HTERT RPE-1 (cell line): ENCODE measurements around the gene DPP10.

Experiments used
- in situ Hi-C: fragments of 300-500 bp; cut with MboI; formaldehyde crosslinking; loops from 4 replicates; pipeline ENCODE4 v1.14.3; 2020; ENCODE audit warnings: low sequenced_read_pairs

The DPP10 gene

GRCh38 chr2:115115135-115115534 lies 672.7 kb downstream of the DPP10 start:
- in situ Hi-C loops, result no loop called here

- in situ Hi-C loops, result no loop called here
Measured at GRCh38 chr2:115118306-115118705, 675.9 kb downstream of the DPP10 start.

- in situ Hi-C loops, result no loop called here
Measured at GRCh38 chr2:115119086-115119485, 676.6 kb downstream of the DPP10 start.

GRCh38 chr2:115122701-115123100 lies 680.3 kb downstream of the DPP10 start:
- in situ Hi-C loops, result no loop called here

GRCh38 chr2:115124817-115125216 lies 682.4 kb downstream of the DPP10 start:
- in situ Hi-C loops, result no loop called here

GRCh38 chr2:115129536-115129935 lies 687.1 kb downstream of the DPP10 start:
- in situ Hi-C loops, result no loop called here

- in situ Hi-C loops, result no loop called here
Measured at GRCh38 chr2:115160531-115161080, 718.2 kb downstream of the DPP10 start.

GRCh38 chr2:115161081-115161770 lies 718.8 kb downstream of the DPP10 start:
- in situ Hi-C loops, result no loop called here

- in situ Hi-C loops, result no loop called here
Measured at GRCh38 chr2:115161771-115162493, 719.5 kb downstream of the DPP10 start.

GRCh38 chr2:115162494-115163293 lies 720.3 kb downstream of the DPP10 start:
- in situ Hi-C loops, result no loop called here

GRCh38 chr2:115163572-115163971 lies 721.1 kb downstream of the DPP10 start:
- in situ Hi-C loops, result no loop called here

- in situ Hi-C loops, result no loop called here
Measured at GRCh38 chr2:115165529-115166109, 723.2 kb downstream of the DPP10 start.

GRCh38 chr2:115168457-115168856 lies 726.0 kb downstream of the DPP10 start:
- in situ Hi-C loops, result no loop called here

- in situ Hi-C loops, result no loop called here
Measured at GRCh38 chr2:115169814-115170213, 727.4 kb downstream of the DPP10 start.

- in situ Hi-C loops, result no loop called here
Measured at GRCh38 chr2:115171751-115172150, 729.3 kb downstream of the DPP10 start.

GRCh38 chr2:115174651-115175050 lies 732.2 kb downstream of the DPP10 start:
- in situ Hi-C loops, result no loop called here

GRCh38 chr2:115183144-115183543 lies 740.7 kb downstream of the DPP10 start:
- in situ Hi-C loops, result no loop called here

GRCh38 chr2:115190459-115190858 lies 748.0 kb downstream of the DPP10 start:
- in situ Hi-C loops, result no loop called here

- in situ Hi-C loops, result no loop called here
Measured at GRCh38 chr2:115194623-115195022, 752.2 kb downstream of the DPP10 start.

GRCh38 chr2:115196587-115196986 lies 754.1 kb downstream of the DPP10 start:
- in situ Hi-C loops, result no loop called here

- in situ Hi-C loops, result no loop called here
Measured at GRCh38 chr2:115199966-115200365, 757.5 kb downstream of the DPP10 start.
